IPS-15b (cell line): ENCODE data around the gene C1QA.

Experiments used
- H3K27me3 ChIP-seq: one replicate; pipeline ENCODE4 v1.6.1; 2013; ENCODE audit warnings: low read length; ENCODE audit not compliant: control insufficient read depth, insufficient read depth
- H3K36me3 ChIP-seq: one replicate; pipeline ENCODE4 v1.6.1; 2013; ENCODE audit warnings: low read length; ENCODE audit not compliant: control insufficient read depth, insufficient read depth
- H3K4me1 ChIP-seq: one replicate; pipeline ENCODE4 v1.6.1; 2013; ENCODE audit warnings: mild to moderate bottlenecking, low read length; ENCODE audit not compliant: control insufficient read depth, insufficient read depth
- H3K4me3 ChIP-seq: one replicate; pipeline ENCODE4 v1.5.1; 2013; ENCODE audit warnings: low read depth, low read length
- H3K9ac ChIP-seq: one replicate; pipeline ENCODE4 v1.6.1; 2013; ENCODE audit warnings: low read depth, mild to moderate bottlenecking, low read length
- H3K9me3 ChIP-seq: one replicate; pipeline ENCODE4 v1.6.1; 2013; ENCODE audit warnings: mild to moderate bottlenecking, low read length; ENCODE audit not compliant: control insufficient read depth, insufficient read depth

The C1QA gene

DNA sequence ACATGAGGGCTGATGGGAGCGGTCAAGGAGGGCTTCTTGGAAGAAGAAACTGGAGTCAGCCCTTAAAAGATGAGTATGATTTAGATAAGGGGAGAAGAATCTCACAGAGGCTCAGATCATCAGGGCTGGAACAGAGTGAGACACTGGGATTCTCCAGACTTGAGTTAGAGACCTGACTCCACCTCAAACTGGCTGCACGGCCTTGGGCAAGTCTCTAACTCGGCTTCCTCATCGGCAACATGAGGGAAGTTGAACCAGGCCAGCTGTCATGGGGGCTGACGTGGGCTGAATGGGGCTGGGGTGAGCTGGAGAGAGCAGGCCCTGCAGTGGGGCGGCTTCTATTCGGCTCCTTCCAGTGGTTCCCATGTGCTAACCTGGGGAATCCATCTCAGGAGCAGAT is 9.5 kb downstream of the C1QA start:
- Histone ChIP-seq H3K9me3 (no peaks in the 10 kb centered on the region), H3K9ac (no peak overlapping the region), H3K27me3 (no peaks in the 10 kb centered on the region)

DNA sequence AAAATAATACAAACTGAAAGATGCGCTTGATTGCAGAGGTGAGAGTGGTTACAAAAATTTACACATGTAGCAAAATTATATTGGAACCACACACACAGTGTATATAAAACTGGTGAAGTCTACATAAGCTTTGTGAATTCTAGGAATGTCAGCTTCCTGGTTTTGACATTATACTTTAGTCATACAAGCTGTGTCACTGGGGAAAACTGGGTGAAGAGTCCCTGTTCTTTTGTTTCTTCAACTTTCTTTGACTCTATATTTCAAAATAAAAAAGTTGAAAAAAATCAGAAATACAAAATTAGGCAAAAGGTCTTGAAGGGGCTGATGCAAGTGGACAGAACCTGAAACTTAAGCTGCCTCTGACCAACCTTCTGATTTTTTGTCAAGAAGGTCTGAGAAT is 10.0 kb downstream of the C1QA start:
- H3K27me3 ChIP-seq = no peaks in the 10 kb centered on the region
- H3K4me3 ChIP-seq = no peak overlapping the region
- H3K4me1 ChIP-seq = no peaks in the 10 kb centered on the region
- H3K36me3 ChIP-seq = no peaks in the 10 kb centered on the region
- no peak overlapping the region for H3K9ac ChIP-seq
- no peaks in the 10 kb centered on the region for H3K9me3 ChIP-seq

More for the DNA sequence above, 9.5 kb downstream of the C1QA start:
- no peaks in the 10 kb centered on the region for H3K4me1 ChIP-seq
- no peak overlapping the region for H3K4me3 ChIP-seq
- H3K36me3 ChIP-seq = no peaks in the 10 kb centered on the region

DNA sequence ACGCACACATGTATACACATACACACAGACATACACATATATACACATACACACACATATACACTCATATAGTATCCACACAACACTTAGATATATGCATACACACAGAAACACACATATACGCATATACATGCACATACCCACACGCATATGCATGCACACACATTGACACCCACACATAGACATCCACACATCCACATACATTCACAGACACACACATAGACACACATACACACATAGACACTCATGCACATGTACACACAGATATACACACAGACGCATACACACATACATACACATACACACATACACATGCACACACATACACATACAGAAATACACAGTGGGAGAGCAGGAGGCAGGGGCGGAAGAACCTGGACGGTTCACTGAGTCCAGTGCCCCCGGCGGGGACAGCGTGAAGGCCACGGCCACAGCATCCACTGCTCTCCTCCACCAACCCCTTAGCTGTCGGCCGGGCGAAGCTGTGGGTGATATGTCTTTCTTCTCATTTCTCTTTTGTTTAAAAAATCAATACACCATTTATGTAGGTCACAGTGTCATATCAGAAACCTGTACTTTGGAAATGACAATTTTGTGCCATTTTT is 13.8 kb downstream of the C1QA start:
- H3K4me1 ChIP-seq = no peaks in the 10 kb centered on the region
- no peak overlapping the region for H3K9ac ChIP-seq
- no peak overlapping the region for H3K4me3 ChIP-seq
- no peaks in the 10 kb centered on the region for H3K9me3 ChIP-seq
- H3K27me3 ChIP-seq = no peaks in the 10 kb centered on the region
- H3K36me3 ChIP-seq = no peaks in the 10 kb centered on the region

DNA sequence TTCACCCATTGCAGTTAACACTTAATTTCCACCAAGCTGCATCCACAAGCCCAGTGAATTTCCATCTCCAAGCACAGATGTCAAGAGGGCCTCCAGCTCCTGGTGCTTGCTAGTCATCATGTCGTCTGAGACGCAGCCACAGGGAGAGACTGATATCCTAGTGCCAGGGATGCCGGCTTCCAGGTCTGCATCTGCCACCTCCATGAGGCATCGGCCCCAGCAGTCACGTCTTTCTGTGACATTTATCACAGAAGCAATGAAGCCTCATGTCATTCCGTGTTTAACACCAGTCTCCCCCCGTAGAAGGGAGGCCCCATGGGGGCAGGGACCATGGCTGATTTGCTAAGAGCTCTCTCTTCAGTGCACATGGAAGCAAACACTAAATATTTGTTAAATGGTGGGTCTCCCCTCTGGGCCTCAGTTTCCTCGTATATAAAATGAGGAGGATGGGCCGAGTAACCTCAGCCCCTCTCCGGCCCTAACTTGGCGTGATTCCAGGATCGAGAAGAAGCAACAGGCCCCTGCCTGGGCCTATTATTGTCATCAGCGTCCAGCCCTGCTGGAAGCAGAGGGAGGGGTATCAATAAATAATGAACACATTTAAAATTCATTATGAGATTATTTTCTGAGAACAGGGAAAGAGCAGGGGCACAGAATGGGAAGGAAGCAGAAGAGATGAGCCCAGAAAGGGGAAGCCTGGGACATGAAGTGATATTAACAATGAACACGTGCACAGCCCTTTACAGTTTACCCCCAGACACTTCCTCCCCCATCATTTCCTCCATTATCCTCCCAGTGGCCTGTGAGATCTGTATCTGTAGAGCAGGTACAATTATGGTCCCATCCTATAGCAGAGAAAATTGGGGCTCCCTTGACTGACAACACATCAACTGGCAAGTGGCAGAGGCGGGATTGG is 15.8 kb downstream of the C1QA start:
- no peaks in the 10 kb centered on the region for H3K27me3 ChIP-seq
- no peaks in the 10 kb centered on the region for H3K36me3 ChIP-seq
- H3K9me3 ChIP-seq = no peaks in the 10 kb centered on the region
- H3K4me1 ChIP-seq = no peaks in the 10 kb centered on the region
- no peak overlapping the region for H3K4me3 ChIP-seq
- H3K9ac ChIP-seq = no peak overlapping the region

DNA sequence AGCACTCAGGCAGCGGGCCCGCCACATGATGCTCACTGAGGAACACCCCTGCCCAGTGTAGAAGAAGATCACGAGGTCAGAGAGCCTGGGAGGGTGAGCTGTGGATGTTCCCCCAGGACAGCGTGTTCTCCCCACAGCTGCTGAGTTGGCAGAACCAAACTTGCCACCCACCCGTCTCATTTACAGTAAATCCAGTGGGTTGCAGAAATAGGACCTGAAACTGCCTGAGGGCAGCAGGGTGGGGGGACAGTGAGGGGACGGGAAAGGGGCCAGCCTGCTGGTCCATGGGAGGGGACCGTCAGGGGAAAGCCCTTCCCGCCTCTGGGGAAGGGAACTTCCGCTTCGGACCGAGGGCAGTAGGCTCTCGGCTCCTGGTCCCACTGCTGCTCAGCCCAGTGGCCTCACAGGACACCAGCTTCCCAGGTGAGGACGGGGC is 16.5 kb downstream of the C1QA start, which contains the start of gene C1QB:
Gene C1QB, plus strand, starts transcription at position 356 of the 436 bp plus-strand sequence. CDS start 6,227 bp downstream, outside the sequence.
- Histone ChIP-seq H3K36me3 (no peaks in the 10 kb centered on the region), H3K4me3 (no peak within 1 kb of the TSS), H3K9me3 (no peaks in the 10 kb centered on the region), H3K4me1 (no peaks in the 10 kb centered on the region), H3K9ac (no peak within 1 kb of the TSS), H3K27me3 (no peaks in the 10 kb centered on the region)

DNA sequence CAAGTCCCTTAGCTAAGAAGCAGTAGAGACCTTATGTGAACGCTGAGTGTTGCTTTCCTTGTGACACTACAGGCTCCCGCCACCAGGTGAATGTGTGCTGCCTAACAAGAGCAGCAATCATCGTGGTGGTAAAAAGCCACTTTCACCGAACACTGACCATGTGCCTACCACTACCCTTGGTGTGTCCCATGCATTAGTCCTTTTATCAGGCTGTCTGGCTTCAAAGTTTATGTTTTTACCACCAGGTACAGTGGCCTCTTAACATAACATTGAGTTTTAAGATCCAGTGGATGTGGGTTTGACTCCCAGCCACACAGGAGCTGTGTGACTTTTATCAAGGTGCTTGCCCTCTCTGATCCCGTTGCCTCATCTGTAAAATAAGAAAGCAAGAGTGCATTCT is 18.3 kb downstream of the C1QA start:
- Histone ChIP-seq H3K9ac (no peak overlapping the region), H3K27me3 (no peaks in the 10 kb centered on the region), H3K9me3 (no peaks in the 10 kb centered on the region), H3K4me3 (no peak overlapping the region), H3K36me3 (no peaks in the 10 kb centered on the region), H3K4me1 (no peaks in the 10 kb centered on the region)

DNA sequence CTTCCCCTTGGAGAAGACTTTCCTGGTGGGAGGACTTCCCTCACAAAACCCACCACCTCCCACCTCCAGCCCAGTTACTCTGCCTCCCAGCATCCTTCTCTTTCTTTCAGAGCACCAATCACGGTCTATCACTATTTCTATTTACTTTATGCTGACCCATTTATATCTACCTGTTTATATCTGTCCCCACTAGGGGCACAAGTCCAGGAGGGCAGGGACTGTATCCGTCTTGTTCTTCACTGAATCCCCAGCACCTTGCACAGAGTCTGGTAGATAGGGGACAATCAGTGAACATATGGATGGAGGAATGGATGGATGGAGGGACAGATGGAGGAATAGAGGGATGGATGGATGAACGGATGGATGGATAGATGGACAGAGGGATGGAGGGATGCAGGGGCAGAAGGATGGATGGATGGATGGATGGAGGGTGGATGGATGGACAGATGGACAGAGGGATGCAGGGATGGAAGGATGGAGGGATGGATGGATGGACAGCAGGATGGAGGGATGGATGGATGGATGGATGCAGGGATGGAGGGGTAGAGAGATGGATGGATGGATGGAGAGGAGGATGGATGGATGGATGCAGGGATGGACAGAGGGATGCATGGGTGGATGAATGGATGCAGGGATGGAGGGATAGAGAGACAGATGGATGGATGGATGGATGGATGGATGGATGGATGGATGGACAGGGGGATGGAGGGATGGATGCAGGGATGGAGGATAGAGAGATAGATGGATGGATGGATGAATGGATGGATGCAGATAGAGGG is 22.1 kb downstream of the C1QA start:
- H3K36me3 ChIP-seq = no peaks in the 10 kb centered on the region
- no peaks in the 10 kb centered on the region for H3K9me3 ChIP-seq
- no peak overlapping the region for H3K4me3 ChIP-seq
- H3K9ac ChIP-seq = no peak overlapping the region
- H3K27me3 ChIP-seq = no peaks in the 10 kb centered on the region
- H3K4me1 ChIP-seq = no peaks in the 10 kb centered on the region

DNA sequence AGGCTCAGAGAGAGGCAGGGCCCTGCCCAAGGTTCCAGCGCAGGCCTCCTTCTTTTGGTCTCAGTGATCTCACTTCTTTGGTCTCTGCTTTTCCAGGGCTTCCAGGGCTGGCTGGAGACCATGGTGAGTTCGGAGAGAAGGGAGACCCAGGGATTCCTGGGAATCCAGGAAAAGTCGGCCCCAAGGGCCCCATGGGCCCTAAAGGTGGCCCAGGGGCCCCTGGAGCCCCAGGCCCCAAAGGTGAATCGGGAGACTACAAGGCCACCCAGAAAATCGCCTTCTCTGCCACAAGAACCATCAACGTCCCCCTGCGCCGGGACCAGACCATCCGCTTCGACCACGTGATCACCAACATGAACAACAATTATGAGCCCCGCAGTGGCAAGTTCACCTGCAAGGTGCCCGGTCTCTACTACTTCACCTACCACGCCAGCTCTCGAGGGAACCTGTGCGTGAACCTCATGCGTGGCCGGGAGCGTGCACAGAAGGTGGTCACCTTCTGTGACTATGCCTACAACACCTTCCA is 24.4 kb downstream of the C1QA start:
- no peaks in the 10 kb centered on the region for H3K4me1 ChIP-seq
- no peaks in the 10 kb centered on the region for H3K36me3 ChIP-seq
- no peak overlapping the region for H3K4me3 ChIP-seq
- no peaks in the 10 kb centered on the region for H3K9me3 ChIP-seq
- no peak overlapping the region for H3K9ac ChIP-seq
- no peaks in the 10 kb centered on the region for H3K27me3 ChIP-seq

DNA sequence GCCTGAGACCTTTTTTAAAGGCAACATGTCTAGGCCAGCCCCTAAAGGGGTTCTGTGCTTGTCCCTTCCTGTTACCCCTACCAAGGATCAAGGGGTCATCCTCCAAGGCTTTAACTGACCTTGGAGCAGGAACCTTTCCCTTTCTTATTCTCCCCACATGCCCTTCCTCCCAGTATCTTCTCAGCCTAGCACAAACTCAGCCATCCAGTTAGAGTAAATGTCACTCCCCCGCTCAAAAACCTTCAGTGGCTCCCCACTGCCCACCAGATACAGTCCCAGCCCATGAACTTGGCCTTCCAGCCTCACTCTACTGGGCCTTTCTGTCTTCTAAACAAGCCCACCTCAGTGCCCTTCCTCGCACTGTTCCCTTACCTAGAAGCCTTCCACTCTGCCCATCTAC is 25.5 kb downstream of the C1QA start:
- H3K9ac ChIP-seq = no peak overlapping the region
- H3K27me3 ChIP-seq = no peaks in the 10 kb centered on the region
- H3K4me1 ChIP-seq = no peaks in the 10 kb centered on the region
- H3K36me3 ChIP-seq = no peaks in the 10 kb centered on the region
- H3K9me3 ChIP-seq = no peaks in the 10 kb centered on the region
- H3K4me3 ChIP-seq = no peak overlapping the region

DNA sequence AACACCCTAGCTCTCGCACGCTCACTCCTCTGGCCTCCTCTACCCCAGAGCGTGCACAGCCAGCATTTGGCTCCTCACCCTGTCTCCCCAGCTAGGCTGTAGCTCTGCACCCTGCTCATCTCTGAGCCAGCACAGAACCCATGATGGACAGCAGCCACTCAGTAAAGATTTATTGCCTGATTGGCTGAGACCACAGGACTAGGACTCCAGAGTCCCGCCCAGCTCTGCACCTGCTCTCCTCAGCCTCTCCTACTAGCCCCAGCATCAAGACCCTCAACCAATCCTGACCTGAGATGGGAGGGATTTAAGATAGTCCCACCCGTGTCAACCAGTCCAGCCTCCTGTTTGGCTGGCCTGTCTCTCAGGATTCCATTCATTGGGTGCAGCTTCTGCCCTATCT is 25.9 kb downstream of the C1QA start:
- no peaks in the 10 kb centered on the region for H3K9me3 ChIP-seq
- no peaks in the 10 kb centered on the region for H3K4me1 ChIP-seq
- H3K36me3 ChIP-seq = no peaks in the 10 kb centered on the region
- H3K4me3 ChIP-seq = no peak overlapping the region
- no peak overlapping the region for H3K9ac ChIP-seq
- H3K27me3 ChIP-seq = no peaks in the 10 kb centered on the region

DNA sequence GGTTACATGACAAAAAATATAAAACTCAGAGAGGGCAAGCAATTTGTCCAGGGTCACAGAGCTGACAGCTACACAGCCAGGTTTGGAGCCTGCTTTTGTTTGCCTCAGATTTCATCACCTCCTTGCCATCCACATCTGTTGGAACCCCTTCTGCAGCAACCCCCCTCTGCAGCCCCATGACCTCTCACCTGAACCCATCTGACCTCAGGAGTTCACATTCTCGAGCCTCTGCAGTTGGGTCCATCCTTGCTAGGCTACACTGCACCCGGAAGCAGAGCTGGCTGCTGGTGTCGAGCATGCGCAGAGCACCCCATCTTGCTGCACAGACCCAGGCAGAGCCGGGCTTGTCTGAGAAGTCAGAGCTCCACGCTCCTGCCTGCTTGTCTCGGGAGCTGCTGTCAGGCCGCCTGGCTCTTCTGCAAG is 26.6 kb downstream of the C1QA start:
- no peak overlapping the region for H3K4me3 ChIP-seq
- no peaks in the 10 kb centered on the region for H3K36me3 ChIP-seq
- H3K9ac ChIP-seq = no peak overlapping the region
- no peaks in the 10 kb centered on the region for H3K9me3 ChIP-seq
- H3K27me3 ChIP-seq = no peaks in the 10 kb centered on the region
- H3K4me1 ChIP-seq = no peaks in the 10 kb centered on the region
